Measurements from ENCODE around the gene RAD52.
A peak's percentile ranks its signal among the peaks of the same experiment; 100 is the strongest.

RAD52 gene

GRCh38 chr12:949453-950191, at the start of gene RAD52:
TSS of gene RAD52 (minus strand) at chr12:949694. CDS start at chr12:933058, 16,636 bp downstream.
- peak; percentile 99 for DNase-seq

GRCh38 chr12:998020-998874, 48.8 kb upstream of the RAD52 start:
- DNase-seq, result peak; percentile 51

GRCh38 chr12:997505-997904, 48.0 kb upstream of the RAD52 start:
- DNase-seq, result no peak

GRCh38 chr12:996881-997280, 47.4 kb upstream of the RAD52 start:
- DNase-seq, result no peak

- DNase-seq, result no peak
These were observed 43.2 kb upstream of the RAD52 start for GRCh38 chr12:992647-993046.

- peak; percentile 31 for DNase-seq
These were observed 42.1 kb upstream of the RAD52 start for GRCh38 chr12:991350-992333.

- DNase-seq, result peak; percentile 94
These were observed 41.3 kb upstream of the RAD52 start, which contains the start of gene ERC1 for GRCh38 chr12:990661-991349. TSS of gene ERC1 (plus strand) at chr12:991223. CDS start at chr12:1027904, 36,681 bp downstream.

GRCh38 chr12:989751-990660, 40.5 kb upstream of the RAD52 start:
- peak; percentile 74 for DNase-seq

- DNase-seq, result peak; percentile 21
These were observed 39.6 kb upstream of the RAD52 start for GRCh38 chr12:989051-989450.

- DNase-seq, result peak; percentile 67
These were observed 39.2 kb upstream of the RAD52 start for GRCh38 chr12:988646-989045.

- DNase-seq, result peak; percentile 18
These were observed 32.5 kb upstream of the RAD52 start for GRCh38 chr12:981961-982360.

GRCh38 chr12:981176-981828, 31.8 kb upstream of the RAD52 start:
- DNase-seq, result no peak

- peak; percentile 86 for DNase-seq
These were observed 29.9 kb upstream of the RAD52 start for GRCh38 chr12:979349-979748.

- DNase-seq, result peak; percentile 45
These were observed 27.7 kb upstream of the RAD52 start for GRCh38 chr12:977156-977555.

- DNase-seq, result no peak
These were observed 27.1 kb upstream of the RAD52 start for GRCh38 chr12:976644-977043.

- no peak for DNase-seq
These were observed 24.9 kb upstream of the RAD52 start for GRCh38 chr12:974271-974862.

GRCh38 chr12:971991-972390, 22.5 kb upstream of the RAD52 start:
- no peak for DNase-seq

GRCh38 chr12:969821-970220, 20.3 kb upstream of the RAD52 start:
- no peak for DNase-seq

GRCh38 chr12:968545-968944, 19.1 kb upstream of the RAD52 start:
- no peak for DNase-seq

GRCh38 chr12:967641-968040, 18.1 kb upstream of the RAD52 start:
- no peak for DNase-seq

Data from hematopoietic multipotent progenitor cell treated with erythropoietin and hydrocortisone succinate and interleukin-3 and kit ligand, for 4 days (in vitro differentiated cells).